Gastroesophageal sphincter (tissue), 4 donors: ENCODE results near the gene SESTD1. TPM values are rescaled to one million over a fixed set of nuclear protein-coding genes. Genes with fewer than 3 reads are reported as not detected.

Source experiments
- ATAC-seq: fragments of 150-250 bp; one replicate; pipeline ENCODE4 v1.9.1; 2016; ENCODE audit warnings: mild to moderate bottlenecking, moderate library complexity
- H3K27ac ChIP-seq, 4 donors: fragments of 200-600 bp; sonication (generic) in 3 of 4; 1 replicate in 3 of 4; 2 replicates in 1 of 4; pipeline ENCODE4 v1.5.1; 2016 to 2019
- H3K27me3 ChIP-seq: fragments of 200-600 bp; sonication (generic); one replicate; pipeline ENCODE4 v1.5.1; 2019
- H3K36me3 ChIP-seq, 2 donors: fragments of 200-600 bp; sonication (generic); one replicate each; pipeline ENCODE4 v1.5.1; 2019; ENCODE audit warnings: control low read depth in 1 of 2
- H3K4me1 ChIP-seq, 3 donors: fragments of 200-600 bp; sonication (generic); 1 replicate in 2 of 3; 2 replicates in 1 of 3; pipeline ENCODE4 v1.5.1; 2016 to 2019; ENCODE audit warnings: control low read depth in 2 of 3
- H3K4me3 ChIP-seq, 2 donors: fragments of 200-600 bp; sonication (generic); one replicate each; pipeline ENCODE4 v1.5.1; 2019; ENCODE audit warnings: mild to moderate bottlenecking in 1 of 2, moderate library complexity in 1 of 2
- H3K9me3 ChIP-seq, 3 donors: fragments of 200-600 bp; sonication (generic); one replicate each; pipeline ENCODE4 v1.5.1; 2017 to 2019; ENCODE audit warnings: control low read depth in 2 of 3
- CTCF ChIP-seq, 4 experiments: fragments of 200-600 bp in 2 of 4; fragments of 450-650 bp in 2 of 4; sonication (generic) in 1 of 4; IDR thresholded peaks; one replicate each; pipeline ENCODE4 v1.5.1; 2017 to 2019; ENCODE audit warnings: antibody characterized with exemption in 4 of 4, mild to moderate bottlenecking in 2 of 4, moderate library complexity in 2 of 4
- EP300 ChIP-seq: sonication (generic); formaldehyde crosslinking; IDR thresholded peaks from one replicate; pipeline ENCODE4 v1.6.1; 2017; ENCODE audit warnings: antibody characterized with exemption, mild to moderate bottlenecking
- POLR2A ChIP-seq, 2 donors: fragments of 450-650 bp; IDR thresholded peaks; one replicate each; pipeline ENCODE4 v1.6.1; 2017; ENCODE audit warnings: antibody characterized with exemption in 2 of 2, mild to moderate bottlenecking in 2 of 2, moderate library complexity in 1 of 2
- POLR2AphosphoS5 ChIP-seq: sonication (generic); formaldehyde crosslinking; IDR thresholded peaks from one replicate; pipeline ENCODE4 v1.6.1; 2017; ENCODE audit warnings: antibody characterized with exemption
- WGBS, 2 donors: methylation state at CpG; one replicate each; pipeline ENCODE4 v1.1.5; 2018; ENCODE audit warnings: low coverage in 1 of 2; 5-methylcytosine and 5-hydroxymethylcytosine counted together
- total RNA-seq, 4 donors: library from RNA; depleted of rRNA; stranded (reverse); fragments of >200 nt; gene quantifications; one replicate each; pipeline ENCODE4 v1.1.0, GENCODE V29; 2016

Gene SESTD1
- 100 to 1,000 TPM in 1 of 4 donors, 10 to 100 TPM in 3; 47.9 to 103 (median 68.5) TPM for total RNA-seq

- Histone ChIP-seq H3K9me3 (no peaks in the 10 kb centered on the region), H3K4me1 (peaks cover 5 to 46% (median 9%) of the 10 kb centered on the region in 3 donors), H3K27me3 (no peaks in the 10 kb centered on the region), H3K4me3 (peak within 1 kb of the TSS; percentile 65 to 83), H3K36me3 (no peaks in the 10 kb centered on the region), H3K27ac (peak within 1 kb of the TSS; percentile 82 to 96 (median 94))
- TF ChIP-seq CTCF (IDR thresholded peaks at IDR 0.05) (peak in 1 of 4 experiments; percentile 33), EP300 (no peak), POLR2A (IDR thresholded peaks at IDR 0.05) (peak; percentile 53 to 67), POLR2AphosphoS5 (no peak)
- WGBS, 2 donors: 6 to 8% methylated on average over 2 of the region's 96 CpGs
- ATAC-seq: peak; percentile 85
These were observed at the start of gene SESTD1 for GRCh38 chr2:179264368-179265081. Gene SESTD1, minus strand, starts transcription at chr2:179264832. Its CDS starts 72,991 bp downstream, at chr2:179191841.

GRCh38 chr2:179313057-179313456 is 48.4 kb upstream of the SESTD1 start:
- ATAC-seq: no peak
- no peaks in the 10 kb centered on the region for H3K9me3 ChIP-seq

GRCh38 chr2:179311101-179311500 is 46.5 kb upstream of the SESTD1 start:
- ATAC-seq: peak; percentile 41
- peaks cover 0 to 6% (median 0%) of the 10 kb centered on the region in 3 donors for H3K4me1 ChIP-seq

More at GRCh38 chr2:179313057-179313456, 48.4 kb upstream of the SESTD1 start:
- Histone ChIP-seq H3K27me3 (no peaks in the 10 kb centered on the region), H3K27ac (no peak overlapping the region), H3K4me3 (no peak overlapping the region), H3K4me1 (peaks cover 0 to 6% (median 0%) of the 10 kb centered on the region in 3 donors), H3K36me3 (no peaks in the 10 kb centered on the region)
- TF ChIP-seq POLR2AphosphoS5: no peak
- TF ChIP-seq CTCF (IDR thresholded peaks at IDR 0.05): no peak
- no peak for TF ChIP-seq EP300
- no peak for TF ChIP-seq POLR2A (IDR thresholded peaks at IDR 0.05)

GRCh38 chr2:179307616-179308371 is 43.2 kb upstream of the SESTD1 start:
- Histone ChIP-seq H3K27me3 (no peaks in the 10 kb centered on the region), H3K27ac (no peak overlapping the region)
- ATAC-seq: no peak

More at GRCh38 chr2:179311101-179311500, 46.5 kb upstream of the SESTD1 start:
- WGBS, 2 donors: 0 to 17% methylated on average over 1 of the region's 1 CpG
- H3K27ac ChIP-seq: no peak overlapping the region
- H3K4me3 ChIP-seq: no peak overlapping the region
- TF ChIP-seq POLR2A (IDR thresholded peaks at IDR 0.05) (no peak), CTCF (IDR thresholded peaks at IDR 0.05) (no peak), POLR2AphosphoS5 (peak; percentile 9)
- H3K27me3 ChIP-seq: no peaks in the 10 kb centered on the region
- H3K9me3 ChIP-seq: no peaks in the 10 kb centered on the region
- H3K36me3 ChIP-seq: no peaks in the 10 kb centered on the region

More at GRCh38 chr2:179307616-179308371, 43.2 kb upstream of the SESTD1 start:
- Histone ChIP-seq H3K36me3 (no peaks in the 10 kb centered on the region), H3K4me1 (peaks cover 0 to 6% (median 0%) of the 10 kb centered on the region in 3 donors), H3K9me3 (no peaks in the 10 kb centered on the region), H3K4me3 (no peak overlapping the region)
- WGBS, 2 donors: 66 to 78% methylated on average over 4 to 5 of the region's 5 CpGs
- TF ChIP-seq EP300 (no peak), POLR2A (IDR thresholded peaks at IDR 0.05) (no peak), CTCF (IDR thresholded peaks at IDR 0.05) (no peak), POLR2AphosphoS5 (no peak)
